Kidney (tissue), 22 donors: ENCODE results near the gene ARHGAP27. TPM values are rescaled to one million over a fixed set of nuclear protein-coding genes. Genes with fewer than 3 reads are reported as not detected.
A peak's percentile ranks its signal among the peaks of the same experiment; 100 is the strongest.
"Not testable (repeated sequence)": the region's sequence is repeated elsewhere in the genome, so short reads cannot be mapped to it uniquely, and the experiment has no call there.

Experiments used
- DNase-seq, 5 donors: peaks; one replicate each; pipeline ENCODE4 v3.0.0-alpha.2; 2013 to 2020
- FAIRE-seq: peaks from 2 replicates; lab custom pipeline; 2012; peaks lifted over from hg19 to GRCh38; lab: Jason Lieb, UNC
- H3K27ac ChIP-seq, 2 donors: one replicate each; pipeline ENCODE4 v1.7.0; 2013; ENCODE audit warnings: low read depth in 2 of 2, low read length in 2 of 2, inconsistent platforms in 1 of 2
- H3K27me3 ChIP-seq: one replicate; pipeline ENCODE4 v1.7.1; 2013; ENCODE audit warnings: low read length, inconsistent platforms; ENCODE audit not compliant: control insufficient read depth, insufficient read depth
- H3K36me3 ChIP-seq, 3 donors: one replicate each; pipeline versions ENCODE4 v1.7.0 to v1.7.1; 2013; ENCODE audit warnings: low read length in 3 of 3, control low read depth in 1 of 3, inconsistent platforms in 1 of 3; ENCODE audit not compliant: insufficient read depth in 3 of 3, control insufficient read depth in 2 of 3
- H3K4me1 ChIP-seq, 3 donors: one replicate each; pipeline versions ENCODE4 v1.7.0 to v1.7.1; 2013; ENCODE audit warnings: low read length in 3 of 3, inconsistent platforms in 1 of 3, low read depth in 1 of 3; ENCODE audit not compliant: control insufficient read depth in 2 of 3, insufficient read depth in 2 of 3
- H3K4me3 ChIP-seq, 3 donors: one replicate each; pipeline versions ENCODE4 v1.7.0 to v1.8.1; 2013; ENCODE audit warnings: low read length in 3 of 3, control low read depth in 1 of 3, inconsistent platforms in 1 of 3
- H3K9ac ChIP-seq, 3 donors: one replicate each; pipeline versions ENCODE4 v1.7.0 to v1.7.1; 2013; ENCODE audit warnings: low read length in 3 of 3, control low read depth in 1 of 3, inconsistent platforms in 1 of 3
- H3K9me3 ChIP-seq, 3 donors: one replicate each; pipeline versions ENCODE4 v1.7.0 to v1.7.1; 2013; ENCODE audit warnings: low read length in 3 of 3, control low read depth in 1 of 3, inconsistent platforms in 1 of 3; ENCODE audit not compliant: control insufficient read depth in 2 of 3, insufficient read depth in 1 of 3
- CTCF ChIP-seq: IDR thresholded peaks from 3 replicates; pipeline ENCODE4 v1.5.1; 2012; ENCODE audit warnings: mild to moderate bottlenecking, moderate library complexity, borderline replicate concordance; ENCODE audit not compliant: insufficient read depth; ENCODE audit errors: extremely low read depth
- intact Hi-C: fragments of 100-400 bp; cut with DNase I; formaldehyde crosslinking; loops from one replicate; pipeline ENCODE4 v1.11.1; 2022
- long read RNA-seq, 10 donors: library from polyadenylated mRNA in 1 of 10; unstranded in 1 of 10; transcript quantifications; one replicate each; pipeline ENCODE4 v2.0.0 and lab custom pipeline, GENCODE V29; 2021 to 2026
- polyA plus RNA-seq: library from polyadenylated mRNA; stranded (reverse); fragments of 350-450 nt; fragmentation: Illumina TruSeq; extraction: RNeasy Lipid Tissue Mini Kit (QIAGEN cat#74804); gene quantifications from one replicate; pipeline ENCODE4 v1.2.3, GENCODE V29; 2014; ENCODE audit warnings: low read depth, low replicate concordance; ENCODE audit not compliant: insufficient read depth
- total RNA-seq: library from RNA; stranded (reverse); fragmentation: NEBNext Ultra II Directional; extraction: Animal tissue kit (Norgen Biotek cat#: 25700); gene quantifications from one replicate; pipeline ENCODE4 v1.2.1, GENCODE V29; 2021
- donor health status: control.
- donor health status: control.
- donor health status: control.
- donor health status: control.
- donor health status: control.
- donor health status: DM: yes; HTN: yes; CAD: no.
- donor health status: Normal renal cell carcinoma (clear cell type).

Gene ARHGAP27
- total RNA-seq (57.2 TPM), polyA plus RNA-seq (13.3 TPM)
- long read RNA-seq, donor 1, partial matches to known transcripts: 0 of 2 reads
- long read RNA-seq, donor 1, other reads (novel, unspliced or antisense): 0 of 2 reads
- long read RNA-seq, donor 2: 0 reads
- long read RNA-seq, donor 3, partial matches to known transcripts: 0 of 1 reads
- long read RNA-seq, donor 3, other reads (novel, unspliced or antisense): 0 of 1 reads
- long read RNA-seq, donor 4: 0 reads
- long read RNA-seq, donor 5: 0 reads
- long read RNA-seq, donor 6: 0 reads
- long read RNA-seq, donor 7, partial matches to known transcripts: 18 of 67 reads
- long read RNA-seq, donor 7, other reads (novel, unspliced or antisense): 40 of 67 reads
- long read RNA-seq, donor 8, partial matches to known transcripts: 0 of 2 reads
- long read RNA-seq, donor 8, other reads (novel, unspliced or antisense): 0 of 2 reads
- long read RNA-seq, donor 9: 0 reads
- long read RNA-seq, donor 10, partial matches to known transcripts: 0 of 1 reads
- long read RNA-seq, donor 10, other reads (novel, unspliced or antisense): 0 of 1 reads

- Histone ChIP-seq H3K27ac (peak within 1 kb of the TSS in 1 of 2 donors; percentile 9), H3K36me3 (peaks cover 0 to 4% (median 0%) of the 10 kb centered on the region in 3 donors), H3K9ac (peak within 1 kb of the TSS in 1 of 3 donors; percentile 26), H3K27me3 (peaks cover 14% of the 10 kb centered on the region), H3K9me3 (no peaks in the 10 kb centered on the region), H3K4me3 (peak within 1 kb of the TSS; percentile 39 to 55 (median 44)), H3K4me1 (peaks cover 0 to 15% (median 6%) of the 10 kb centered on the region in 3 donors)
- intact Hi-C loops: no loop called here
- no peak for TF ChIP-seq CTCF
- DNase-seq (peak in 4 of 5 donors; percentile 27 to 89 (median 62)), FAIRE-seq (no peak)
Measured at GRCh38 chr17:45432405-45433158, at the start of gene ARHGAP27. TSS of gene ARHGAP27 (minus strand) at chr17:45432870. CDS start at chr17:45430279, 2,591 bp downstream.

- FAIRE-seq: not testable (repeated sequence)
Measured at GRCh38 chr17:45482317-45482716, 49.6 kb upstream of the ARHGAP27 start.

GRCh38 chr17:45475436-45475835 is 42.8 kb upstream of the ARHGAP27 start:
- DNase-seq, H3K27me3 ChIP-seq, H3K4me1 ChIP-seq, intact Hi-C loops, H3K9ac ChIP-seq, H3K4me3 ChIP-seq, H3K27ac ChIP-seq, H3K9me3 ChIP-seq, FAIRE-seq, H3K36me3 ChIP-seq: not testable (repeated sequence)

More at GRCh38 chr17:45482317-45482716, 49.6 kb upstream of the ARHGAP27 start:
- H3K27ac ChIP-seq, H3K9ac ChIP-seq, H3K27me3 ChIP-seq, intact Hi-C loops, H3K36me3 ChIP-seq, H3K4me3 ChIP-seq, H3K4me1 ChIP-seq, H3K9me3 ChIP-seq, DNase-seq: not testable (repeated sequence)

- H3K9me3 ChIP-seq, H3K9ac ChIP-seq, FAIRE-seq, H3K4me1 ChIP-seq, H3K4me3 ChIP-seq, DNase-seq, H3K27me3 ChIP-seq, intact Hi-C loops, H3K27ac ChIP-seq, H3K36me3 ChIP-seq: not testable (repeated sequence)
Measured at GRCh38 chr17:45472249-45472648, 39.6 kb upstream of the ARHGAP27 start.

GRCh38 chr17:45469204-45469563 is 36.5 kb upstream of the ARHGAP27 start:
- FAIRE-seq, H3K4me1 ChIP-seq, H3K27me3 ChIP-seq, H3K36me3 ChIP-seq, DNase-seq, H3K27ac ChIP-seq, H3K4me3 ChIP-seq, intact Hi-C loops, H3K9ac ChIP-seq, H3K9me3 ChIP-seq: not testable (repeated sequence)

- H3K27ac ChIP-seq, FAIRE-seq, intact Hi-C loops: not testable (repeated sequence)
Measured at GRCh38 chr17:45468293-45469203, 35.9 kb upstream of the ARHGAP27 start.

More at GRCh38 chr17:45468293-45469203, 35.9 kb upstream of the ARHGAP27 start:
- not testable (repeated sequence) for H3K9ac ChIP-seq, H3K27me3 ChIP-seq, H3K36me3 ChIP-seq, H3K4me3 ChIP-seq, H3K9me3 ChIP-seq, H3K4me1 ChIP-seq
- DNase-seq: peak in 1 of 5 donors; percentile 4
